ENCODE results near the gene UGT1A7. TPM values are rescaled to one million over a fixed set of nuclear protein-coding genes. Genes with fewer than 3 reads are reported as not detected.

UGT1A7 gene
- total RNA-seq, 2 experiments from 2014 or later, result not detected

DNA sequence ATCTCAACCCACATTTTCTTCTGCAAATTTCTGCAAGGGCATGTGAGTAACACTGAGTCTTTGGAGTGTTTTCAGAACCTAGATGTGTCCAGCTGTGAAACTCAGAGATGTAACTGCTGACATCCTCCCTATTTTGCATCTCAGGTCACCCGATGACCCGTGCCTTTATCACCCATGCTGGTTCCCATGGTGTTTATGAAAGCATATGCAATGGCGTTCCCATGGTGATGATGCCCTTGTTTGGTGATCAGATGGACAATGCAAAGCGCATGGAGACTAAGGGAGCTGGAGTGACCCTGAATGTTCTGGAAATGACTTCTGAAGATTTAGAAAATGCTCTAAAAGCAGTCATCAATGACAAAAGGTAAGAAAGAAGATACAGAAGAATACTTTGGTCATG, 86.4 kb downstream of the UGT1A7 start:
- DNase-seq, result no peak
- ATAC-seq (ENCODE audit: poor library complexity), result no peak
- Mint-ChIP-seq H3K9me3 (no peaks in the 10 kb centered on the region), H3K36me3 (ENCODE audit: low read depth) (no peaks in the 10 kb centered on the region), H3K4me3 (no peak overlapping the region), H3K27me3 (peaks cover 51% of the 10 kb centered on the region), H3K27ac (no peak overlapping the region), H3K4me1 (ENCODE audit: low read depth) (no peaks in the 10 kb centered on the region)
- intact Hi-C loops (cut with DNase I, micrococcal nuclease), result no loop called here
- H3K9me3 ChIP-seq (ENCODE audit: control insufficient read depth in 1 of 2, insufficient read depth in 1 of 2, low read length in 2 of 2), result peaks cover 0 to 5% of the 10 kb centered on the region in 2 experiments
- ChIA-PET CTCF (no interaction called here), POLR2A (no interaction called here)
- H3K27ac ChIP-seq (ENCODE audit: low read depth in 1 of 2, low read length in 2 of 2), result no peak overlapping the region
- no peaks in the 10 kb centered on the region for H3K36me3 ChIP-seq (ENCODE audit: insufficient read depth, low read length)
- H3K4me1 ChIP-seq (ENCODE audit: insufficient read depth, low read length), result no peaks in the 10 kb centered on the region
- H3K27me3 ChIP-seq (ENCODE audit: control insufficient read depth in 1 of 2, insufficient read depth in 2 of 2, low read length in 2 of 2), result peaks cover 3 to 6% of the 10 kb centered on the region in 2 experiments
- TF ChIP-seq, protein P1, sequence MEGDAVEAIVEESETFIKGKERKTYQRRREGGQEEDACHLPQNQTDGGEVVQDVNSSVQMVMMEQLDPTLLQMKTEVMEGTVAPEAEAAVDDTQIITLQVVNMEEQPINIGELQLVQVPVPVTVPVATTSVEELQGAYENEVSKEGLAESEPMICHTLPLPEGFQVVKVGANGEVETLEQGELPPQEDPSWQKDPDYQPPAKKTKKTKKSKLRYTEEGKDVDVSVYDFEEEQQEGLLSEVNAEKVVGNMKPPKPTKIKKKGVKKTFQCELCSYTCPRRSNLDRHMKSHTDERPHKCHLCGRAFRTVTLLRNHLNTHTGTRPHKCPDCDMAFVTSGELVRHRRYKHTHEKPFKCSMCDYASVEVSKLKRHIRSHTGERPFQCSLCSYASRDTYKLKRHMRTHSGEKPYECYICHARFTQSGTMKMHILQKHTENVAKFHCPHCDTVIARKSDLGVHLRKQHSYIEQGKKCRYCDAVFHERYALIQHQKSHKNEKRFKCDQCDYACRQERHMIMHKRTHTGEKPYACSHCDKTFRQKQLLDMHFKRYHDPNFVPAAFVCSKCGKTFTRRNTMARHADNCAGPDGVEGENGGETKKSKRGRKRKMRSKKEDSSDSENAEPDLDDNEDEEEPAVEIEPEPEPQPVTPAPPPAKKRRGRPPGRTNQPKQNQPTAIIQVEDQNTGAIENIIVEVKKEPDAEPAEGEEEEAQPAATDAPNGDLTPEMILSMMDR (IDR thresholded peaks at IDR 0.05), result no peak
- no peak overlapping the region for H3K4me3 ChIP-seq (ENCODE audit: low read length)

GRCh38 chr2:233769260-233769659, 87.6 kb downstream of the UGT1A7 start:
- TF ChIP-seq, protein P1 (IDR thresholded peaks at IDR 0.05), result no peak
- intact Hi-C loops (cut with DNase I, micrococcal nuclease), result no loop called here
- Mint-ChIP-seq H3K27me3 (peaks cover 42% of the 10 kb centered on the region), H3K4me3 (no peak overlapping the region), H3K9me3 (no peaks in the 10 kb centered on the region), H3K36me3 (ENCODE audit: low read depth) (no peaks in the 10 kb centered on the region), H3K4me1 (ENCODE audit: low read depth) (no peaks in the 10 kb centered on the region), H3K27ac (no peak overlapping the region)
- Histone ChIP-seq H3K9me3 (ENCODE audit: control insufficient read depth in 1 of 2, insufficient read depth in 1 of 2, low read length in 2 of 2) (peaks cover 0 to 5% of the 10 kb centered on the region in 2 experiments), H3K27me3 (ENCODE audit: control insufficient read depth in 1 of 2, insufficient read depth in 2 of 2, low read length in 2 of 2) (peaks cover 3 to 6% of the 10 kb centered on the region in 2 experiments), H3K36me3 (ENCODE audit: insufficient read depth, low read length) (no peaks in the 10 kb centered on the region), H3K27ac (ENCODE audit: low read depth in 1 of 2, low read length in 2 of 2) (no peak overlapping the region), H3K4me3 (ENCODE audit: low read length) (no peak overlapping the region), H3K4me1 (ENCODE audit: insufficient read depth, low read length) (no peaks in the 10 kb centered on the region)
- DNase-seq (no peak), ATAC-seq (ENCODE audit: poor library complexity) (no peak)
- CTCF ChIA-PET, result interaction anchor here (0.5 kb wide), 1 partner anchor 191 kb away, joined by 3 read pairs; no protein-coding TSS in a partner anchor
- POLR2A ChIA-PET, result no interaction called here

DNA sequence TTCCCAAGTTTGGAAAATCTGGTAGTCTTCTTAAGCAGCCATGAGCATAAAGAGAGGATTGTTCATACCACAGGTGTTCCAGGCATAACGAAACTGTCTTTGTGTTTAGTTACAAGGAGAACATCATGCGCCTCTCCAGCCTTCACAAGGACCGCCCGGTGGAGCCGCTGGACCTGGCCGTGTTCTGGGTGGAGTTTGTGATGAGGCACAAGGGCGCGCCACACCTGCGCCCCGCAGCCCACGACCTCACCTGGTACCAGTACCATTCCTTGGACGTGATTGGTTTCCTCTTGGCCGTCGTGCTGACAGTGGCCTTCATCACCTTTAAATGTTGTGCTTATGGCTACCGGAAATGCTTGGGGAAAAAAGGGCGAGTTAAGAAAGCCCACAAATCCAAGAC, 90.5 kb downstream of the UGT1A7 start:
- no peak for DNase-seq
- H3K27me3 Mint-ChIP-seq, result peaks cover 35% of the 10 kb centered on the region
- H3K9me3 Mint-ChIP-seq, result peaks cover 7% of the 10 kb centered on the region
- Histone ChIP-seq H3K4me1 (ENCODE audit: insufficient read depth, low read length) (no peaks in the 10 kb centered on the region), H3K27ac (ENCODE audit: low read depth in 1 of 2, low read length in 2 of 2) (no peak overlapping the region), H3K9me3 (ENCODE audit: control insufficient read depth in 1 of 2, insufficient read depth in 1 of 2, low read length in 2 of 2) (peaks cover 0 to 15% of the 10 kb centered on the region in 2 experiments), H3K36me3 (ENCODE audit: insufficient read depth, low read length) (no peaks in the 10 kb centered on the region), H3K4me3 (ENCODE audit: low read length) (no peak overlapping the region), H3K27me3 (ENCODE audit: control insufficient read depth in 1 of 2, insufficient read depth in 2 of 2, low read length in 2 of 2) (peaks cover 3 to 6% of the 10 kb centered on the region in 2 experiments)
- H3K27ac Mint-ChIP-seq, result no peak overlapping the region
- POLR2A ChIA-PET, result no interaction called here
- no peak for ATAC-seq (ENCODE audit: poor library complexity)
- TF ChIP-seq, protein P1 (IDR thresholded peaks at IDR 0.05), result no peak
- CTCF ChIA-PET, result no interaction called here
- intact Hi-C loops (cut with DNase I, micrococcal nuclease), result no loop called here
- no peaks in the 10 kb centered on the region for H3K4me1 Mint-ChIP-seq (ENCODE audit: low read depth)
- H3K36me3 Mint-ChIP-seq (ENCODE audit: low read depth), result no peaks in the 10 kb centered on the region
- H3K4me3 Mint-ChIP-seq, result no peak overlapping the region
